GM23338 (cell line): ENCODE data around the gene PQBP1. TPM values are rescaled to one million over a fixed set of nuclear protein-coding genes. Genes with fewer than 3 reads are reported as not detected.

Source experiments
- ATAC-seq: fragments of 200-7000 bp; cut with Tn5 transposase; 3 replicates; pipeline ENCODE4 v1.9.1; 2020
- DNase-seq: peaks from one replicate; pipeline ENCODE4 v3.0.0-alpha.2; 2015; ENCODE audit warnings: low spot score
- H2AFZ ChIP-seq: fragments of 200-600 bp; sonication (generic); 2 replicates; pipeline ENCODE4 v1.8.0; 2016; ENCODE audit warnings: antibody characterized with exemption, mild to moderate bottlenecking, moderate library complexity
- H3F3A ChIP-seq: fragments of 200-600 bp; sonication (generic); replicated peaks from 2 replicates; pipeline ENCODE4 v1.8.0; 2017; ENCODE audit warnings: antibody characterized with exemption, mixed run types, low read depth
- H3K27ac ChIP-seq: fragments of 200-600 bp; sonication (generic); 2 replicates; pipeline ENCODE4 v1.6.1; 2016; ENCODE audit warnings: low read depth
- H3K27me3 ChIP-seq: fragments of 200-600 bp; sonication (generic); 2 replicates; pipeline ENCODE4 v1.8.0; 2016; ENCODE audit warnings: mild to moderate bottlenecking, mixed run types, moderate library complexity; ENCODE audit not compliant: insufficient read depth
- H3K36me3 ChIP-seq: fragments of 200-600 bp; sonication (generic); 2 replicates; pipeline ENCODE4 v1.8.0; 2016; ENCODE audit warnings: mild to moderate bottlenecking; ENCODE audit not compliant: insufficient read depth
- H3K4me1 ChIP-seq: fragments of 200-600 bp; sonication (generic); 2 replicates; pipeline ENCODE4 v1.8.0; 2016; ENCODE audit warnings: mild to moderate bottlenecking, moderate library complexity; ENCODE audit not compliant: insufficient read depth
- H3K4me2 ChIP-seq: fragments of 200-600 bp; sonication (generic); 2 replicates; pipeline ENCODE4 v1.7.1; 2017; ENCODE audit warnings: mixed run types
- H3K4me3 ChIP-seq: fragments of 200-600 bp; sonication (generic); 2 replicates; pipeline ENCODE4 v1.6.1; 2016; ENCODE audit warnings: mixed run types
- H3K79me2 ChIP-seq: fragments of 200-600 bp; sonication (generic); replicated peaks from 2 replicates; pipeline ENCODE4 v1.8.0; 2017; ENCODE audit warnings: mild to moderate bottlenecking; ENCODE audit not compliant: insufficient read depth
- H3K9me2 ChIP-seq: fragments of 200-600 bp; sonication (generic); 2 replicates; pipeline ENCODE4 v1.8.0; 2017; ENCODE audit not compliant: insufficient read depth
- H4K20me1 ChIP-seq: fragments of 200-600 bp; sonication (generic); replicated peaks from 2 replicates; pipeline ENCODE4 v1.8.0; 2017; ENCODE audit warnings: mild to moderate bottlenecking; ENCODE audit not compliant: insufficient read depth
- H3K27ac Mint-ChIP-seq: 2 replicates; pipeline ENCODE4 v1.8.0; 2020; ENCODE audit warnings: inconsistent platforms, mild to moderate bottlenecking, moderate library complexity, mixed read lengths
- H3K27me3 Mint-ChIP-seq: 3 replicates; pipeline ENCODE4 v1.8.0; 2022; ENCODE audit warnings: low read depth, mild to moderate bottlenecking, moderate library complexity, mixed read lengths, inconsistent platforms; ENCODE audit not compliant: insufficient read depth, poor library complexity
- H3K36me3 Mint-ChIP-seq: 3 replicates; pipeline ENCODE4 v1.8.0; 2021; ENCODE audit warnings: low read depth, mild to moderate bottlenecking, inconsistent platforms, moderate library complexity, mixed read lengths
- H3K4me1 Mint-ChIP-seq: 3 replicates; pipeline ENCODE4 v1.8.0; 2020; ENCODE audit warnings: mild to moderate bottlenecking, inconsistent platforms, mixed read lengths
- H3K4me3 Mint-ChIP-seq: 3 replicates; pipeline ENCODE4 v1.8.0; 2021; ENCODE audit warnings: moderate library complexity, mild to moderate bottlenecking, inconsistent platforms, mixed read lengths
- H3K9me3 Mint-ChIP-seq: 3 replicates; pipeline ENCODE4 v1.8.0; 2020; ENCODE audit warnings: moderate library complexity, mild to moderate bottlenecking, inconsistent platforms, mixed read lengths
- CREB1 ChIP-seq: fragments of 250-450 bp; sonication (Bioruptor Pico); IDR thresholded peaks from 2 replicates; pipeline ENCODE4 v1.5.0; 2020; ENCODE audit warnings: low read depth, mild to moderate bottlenecking, moderate library complexity
- CTCF ChIP-seq, 2 experiments: fragments of 200-600 bp in 1 of 2; sonication (generic) in 1 of 2; conservative IDR thresholded peaks; 2 replicates each; pipeline versions ENCODE4 v1.5.1 to v1.6.1; 2016 to 2017; ENCODE audit warnings: antibody characterized with exemption in 2 of 2, low read depth in 2 of 2, mild to moderate bottlenecking in 2 of 2, moderate library complexity in 1 of 2
- ETS1 ChIP-seq: IDR thresholded peaks from 2 replicates; pipeline ENCODE4 v1.6.1; 2016; ENCODE audit warnings: antibody characterized with exemption
- EZH2 ChIP-seq: fragments of 200-600 bp; sonication (generic); IDR thresholded peaks from one replicate; pipeline ENCODE4 v1.8.0; 2017; ENCODE audit warnings: antibody characterized with exemption, mild to moderate bottlenecking, low read depth; ENCODE audit not compliant: unreplicated experiment
- EZH2phosphoT487 ChIP-seq: fragments of 200-600 bp; sonication (generic); IDR thresholded peaks from one replicate; pipeline ENCODE4 v1.8.1; 2018; ENCODE audit warnings: antibody characterized with exemption; ENCODE audit not compliant: unreplicated experiment
- JUNB ChIP-seq: IDR thresholded peaks from one replicate; pipeline ENCODE4 v1.6.1; 2016; ENCODE audit warnings: antibody characterized with exemption; ENCODE audit not compliant: unreplicated experiment
- NANOG ChIP-seq: IDR thresholded peaks from 2 replicates; pipeline ENCODE4 v1.6.1; 2016; ENCODE audit warnings: antibody characterized with exemption, borderline replicate concordance
- STAT1 ChIP-seq: IDR thresholded peaks from one replicate; pipeline ENCODE4 v1.6.1; 2016; ENCODE audit warnings: antibody characterized with exemption; ENCODE audit not compliant: unreplicated experiment
- ZNF114 ChIP-seq: fragments of 250-450 bp; sonication (Bioruptor Pico); IDR thresholded peaks from 2 replicates; pipeline ENCODE4 v1.5.0; 2020; ENCODE audit warnings: mild to moderate bottlenecking, moderate library complexity
- ZNF331 ChIP-seq: fragments of 250-450 bp; sonication (Bioruptor Pico); IDR thresholded peaks from 2 replicates; pipeline ENCODE4 v1.5.0; 2020; ENCODE audit warnings: low read depth, mild to moderate bottlenecking, moderate library complexity
- ZNF462 ChIP-seq: fragments of 250-450 bp; sonication (Bioruptor Pico); IDR thresholded peaks from 2 replicates; pipeline ENCODE4 v1.5.0; 2020; ENCODE audit warnings: mild to moderate bottlenecking, moderate library complexity
- polyA plus RNA-seq: library from polyadenylated mRNA; unstranded; fragments of >200 nt; fragmentation: Nextera tagmentation; extraction: Ambion mirVana; gene quantifications from 2 replicates; pipeline ENCODE4 v1.2.1, GENCODE V29; 2016
- total RNA-seq: library from RNA; depleted of rRNA; stranded (reverse); fragments of >200 nt; shearing (Covaris generic); gene quantifications from 2 replicates; pipeline ENCODE4 v1.2.3, GENCODE V29; 2014

The PQBP1 gene
- total and polyA plus RNA-seq, 2 experiments from 2014 or later = 63.4 to 130 TPM

- Mint-ChIP-seq H3K27ac (peak overlapping the region; percentile 95), H3K27me3 (peaks cover 18% of the 10 kb centered on the region), H3K9me3 (peaks cover 7% of the 10 kb centered on the region), H3K4me3 (peak overlapping the region; percentile 98), H3K4me1 (peaks cover 45% of the 10 kb centered on the region), H3K36me3 (peaks cover 67% of the 10 kb centered on the region)
- Histone ChIP-seq H4K20me1 (peaks cover 13% of the 10 kb centered on the region), H3K4me2 (peak overlapping the region; percentile 79), H3F3A (peaks cover 35% of the 10 kb centered on the region), H3K4me1 (peaks cover 37% of the 10 kb centered on the region; the same call in 1 of the 2 replicates), H3K4me3 (peak overlapping the region; percentile 87), H3K36me3 (peaks cover 30% of the 10 kb centered on the region; the same call in 1 of the 2 replicates), H3K9me2 (no peaks in the 10 kb centered on the region), H3K27ac (peak overlapping the region; percentile 76; the same call in 1 of the 2 replicates), H3K79me2 (peaks cover 56% of the 10 kb centered on the region), H2AFZ (no peak overlapping the region), H3K27me3 (no peaks in the 10 kb centered on the region)
- DNase-seq = no peak
- TF ChIP-seq CTCF (conservative IDR thresholded peaks at IDR 0.05; ENCODE audit: low read depth in 2 of 2) = no peak
- no peak for TF ChIP-seq EZH2
- no peak for TF ChIP-seq EZH2phosphoT487
- ATAC-seq = no peak
Observed at GRCh38 chrX:48918301-48918642, 20.5 kb downstream of the PQBP1 start.

GRCh38 chrX:48918643-48919340 is 21.1 kb downstream of the PQBP1 start, which contains the start of gene PIM2:
TSS of gene PIM2 (minus strand) at chrX:48919024. CDS start at chrX:48918834, 190 bp downstream.
- Histone ChIP-seq H2AFZ (no peak within 1 kb of the TSS), H3K79me2 (peaks cover 56% of the 10 kb centered on the region), H3K36me3 (peaks cover 24% of the 10 kb centered on the region; the same call in 1 of the 2 replicates), H3F3A (peaks cover 31% of the 10 kb centered on the region), H3K4me2 (peak within 1 kb of the TSS; percentile 79), H3K4me1 (peaks cover 36% of the 10 kb centered on the region; the same call in 1 of the 2 replicates), H3K27me3 (no peaks in the 10 kb centered on the region), H3K4me3 (peak within 1 kb of the TSS; percentile 87), H3K9me2 (no peaks in the 10 kb centered on the region), H3K27ac (peak within 1 kb of the TSS; percentile 99), H4K20me1 (peaks cover 13% of the 10 kb centered on the region)
- peak; percentile 72 for ATAC-seq
- Mint-ChIP-seq H3K9me3 (peaks cover 7% of the 10 kb centered on the region), H3K27me3 (peaks cover 18% of the 10 kb centered on the region), H3K4me1 (peaks cover 42% of the 10 kb centered on the region), H3K36me3 (peaks cover 66% of the 10 kb centered on the region), H3K27ac (peak within 1 kb of the TSS; percentile 99), H3K4me3 (peak within 1 kb of the TSS; percentile 98)
- peak; percentile 96 for DNase-seq
- 0 out of 2 replicates have a peak, but pooled peaks have one; percentile 14 for TF ChIP-seq ETS1
- TF ChIP-seq ZNF114 (CRISPR knock-in tag) = no peak
- no peak for TF ChIP-seq NANOG
- no peak for TF ChIP-seq STAT1
- no peak for TF ChIP-seq CREB1
- TF ChIP-seq ZNF331 (CRISPR knock-in tag) = no peak
- TF ChIP-seq JUNB = no peak
- TF ChIP-seq ZNF462 = no peak
